Liver (tissue), 9 donors: Measurements from ENCODE around the gene H2BK1. TPM values are rescaled to one million over a fixed set of nuclear protein-coding genes. Genes with fewer than 3 reads are reported as not detected.

ENCODE experiments used
- DNase-seq: peaks from one replicate; pipeline ENCODE4 v3.0.0-alpha.2; 2017; ENCODE audit warnings: low spot score
- H3K27ac ChIP-seq, 2 donors: one replicate each; pipeline ENCODE4 v1.7.0; 2013; ENCODE audit warnings: inconsistent platforms in 2 of 2, low read length in 2 of 2, control low read depth in 1 of 2, low read depth in 1 of 2, mild to moderate bottlenecking in 1 of 2
- H3K27me3 ChIP-seq, 4 donors: one replicate each; pipeline versions ENCODE4 v1.6.1 to v1.7.0; 2013; ENCODE audit warnings: low read length in 3 of 4, inconsistent platforms in 1 of 4, mild to moderate bottlenecking in 1 of 4, moderate library complexity in 1 of 4; ENCODE audit not compliant: control insufficient read depth in 4 of 4, insufficient read depth in 4 of 4
- H3K36me3 ChIP-seq, 4 donors: one replicate each; pipeline versions ENCODE4 v1.6.1 to v1.7.0; 2013; ENCODE audit warnings: low read length in 3 of 4, mild to moderate bottlenecking in 3 of 4, low read depth in 1 of 4, moderate library complexity in 1 of 4; ENCODE audit not compliant: control insufficient read depth in 4 of 4, insufficient read depth in 3 of 4
- H3K4me1 ChIP-seq, 4 donors: one replicate each; pipeline versions ENCODE4 v1.6.1 to v1.7.0; 2013; ENCODE audit warnings: low read length in 3 of 4, mild to moderate bottlenecking in 3 of 4, moderate library complexity in 1 of 4; ENCODE audit not compliant: control insufficient read depth in 4 of 4, insufficient read depth in 4 of 4
- H3K4me3 ChIP-seq, 3 donors: one replicate each; pipeline versions ENCODE4 v1.6.1 to v1.7.0; 2013; ENCODE audit warnings: low read length in 3 of 3, control low read depth in 1 of 3, low read depth in 1 of 3, mild to moderate bottlenecking in 1 of 3
- H3K9ac ChIP-seq, 2 donors: one replicate each; pipeline ENCODE4 v1.7.0; 2013; ENCODE audit warnings: low read length in 2 of 2, mild to moderate bottlenecking in 2 of 2, moderate library complexity in 2 of 2, control low read depth in 1 of 2, low read depth in 1 of 2
- H3K9me3 ChIP-seq, 4 donors: one replicate each; pipeline versions ENCODE4 v1.6.1 to v1.7.0; 2013; ENCODE audit warnings: low read length in 3 of 4; ENCODE audit not compliant: control insufficient read depth in 4 of 4
- CTCF ChIP-seq: fragments of 150-350 bp; IDR thresholded peaks from 2 replicates; pipeline ENCODE4 v1.5.1; 2017; ENCODE audit warnings: improper control_type of control experiment, low read depth, low read length; ENCODE audit not compliant: missing input control
- EGR1 ChIP-seq, 2 donors: IDR thresholded peaks; 2 replicates each; pipeline ENCODE4 v1.6.1; 2016 to 2018; ENCODE audit warnings: antibody characterized with exemption in 2 of 2, low read depth in 2 of 2
- HNF4A ChIP-seq, 2 donors: conservative IDR thresholded peaks; 2 replicates each; pipeline ENCODE4 v1.6.1; 2016; ENCODE audit warnings: antibody characterized with exemption in 2 of 2, mild to moderate bottlenecking in 2 of 2
- HNF4G ChIP-seq: IDR thresholded peaks from 2 replicates; pipeline ENCODE4 v1.6.1; 2016; ENCODE audit warnings: antibody characterized with exemption
- JUND ChIP-seq, 2 donors: IDR thresholded peaks; 2 replicates each; pipeline ENCODE4 v1.6.1; 2016; ENCODE audit warnings: antibody characterized with exemption in 2 of 2
- NR2F2 ChIP-seq: IDR thresholded peaks from 2 replicates; pipeline ENCODE4 v1.6.1; 2016; ENCODE audit warnings: antibody characterized with exemption
- RAD21 ChIP-seq, 2 donors: IDR thresholded peaks; 2 replicates each; pipeline ENCODE4 v1.6.1; 2016; ENCODE audit warnings: antibody characterized with exemption in 2 of 2, mild to moderate bottlenecking in 2 of 2
- REST ChIP-seq: IDR thresholded peaks from 2 replicates; pipeline ENCODE4 v1.6.1; 2016; ENCODE audit warnings: antibody characterized with exemption, mild to moderate bottlenecking
- TAF1 ChIP-seq: conservative IDR thresholded peaks from 2 replicates; pipeline ENCODE4 v1.6.1; 2016; ENCODE audit warnings: antibody characterized with exemption, mild to moderate bottlenecking
- WGBS: extraction: QIAGEN DNeasy Blood & Tissue Kit; methylation state at CpG from one replicate; pipeline ENCODE4 v1.1.7; 2013; 5-methylcytosine and 5-hydroxymethylcytosine counted together
- polyA plus RNA-seq, 2 donors: library from polyadenylated mRNA; stranded (reverse) in 1 of 2; unstranded in 1 of 2; fragments of 200-250 nt in 1 of 2; fragments of >200 nt in 1 of 2; fragmentation: Nextera tagmentation in 1 of 2; extraction: Ambion mirVana in 1 of 2; gene quantifications; one replicate each; pipeline versions ENCODE4 v1.2.1 to v1.2.3, GENCODE V29; 2013 to 2015
- total RNA-seq, 2 donors: library from RNA; depleted of rRNA; stranded (reverse); fragments of >200 nt; gene quantifications; one replicate each; pipeline ENCODE4 v1.2.3, GENCODE V29; 2014
- donor health status: healthy.
- donor health status: healthy.
- donor health status: healthy.
- donor health status: healthy.
- donor health status: healthy.

H2BK1 gene
- total and polyA plus RNA-seq, 4 donors: not detected

DNA sequence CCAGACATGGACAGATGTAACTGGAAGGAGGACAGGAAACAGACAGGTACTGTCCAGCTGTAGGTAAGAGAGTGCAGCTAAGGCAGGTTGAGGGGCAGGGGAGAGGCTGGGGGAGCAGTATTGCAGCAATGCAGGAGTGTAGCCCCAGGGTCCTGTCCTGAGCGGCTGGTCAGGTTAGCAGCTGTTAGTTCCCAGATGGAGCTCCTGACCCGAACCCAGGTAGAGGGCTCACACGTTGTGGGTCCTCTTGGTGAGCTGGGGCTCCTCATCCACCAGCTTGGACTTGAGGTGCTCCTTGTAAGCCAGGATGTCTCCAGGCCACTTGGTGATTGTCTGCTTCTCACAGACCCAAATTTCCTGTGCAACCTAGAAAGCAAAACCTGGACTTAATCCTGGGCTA lies 3.5 kb upstream of the H2BK1 start:
- Histone ChIP-seq H3K27me3 (no peaks in the 10 kb centered on the region), H3K4me3 (no peak overlapping the region), H3K9me3 (no peaks in the 10 kb centered on the region), H3K9ac (no peak overlapping the region), H3K27ac (no peak overlapping the region), H3K36me3 (peaks cover 31 to 61% (median 39%) of the 10 kb centered on the region in 4 donors), H3K4me1 (no peaks in the 10 kb centered on the region)
- 88% methylated on average over 3 of the region's 3 CpGs for WGBS
- TF ChIP-seq CTCF (no peak), TAF1 (no peak), EGR1 (IDR thresholded peaks at IDR 0.05; ENCODE audit: low read depth in 2 of 2) (no peak), REST (no peak), HNF4G (no peak)
- no peak for DNase-seq

DNA sequence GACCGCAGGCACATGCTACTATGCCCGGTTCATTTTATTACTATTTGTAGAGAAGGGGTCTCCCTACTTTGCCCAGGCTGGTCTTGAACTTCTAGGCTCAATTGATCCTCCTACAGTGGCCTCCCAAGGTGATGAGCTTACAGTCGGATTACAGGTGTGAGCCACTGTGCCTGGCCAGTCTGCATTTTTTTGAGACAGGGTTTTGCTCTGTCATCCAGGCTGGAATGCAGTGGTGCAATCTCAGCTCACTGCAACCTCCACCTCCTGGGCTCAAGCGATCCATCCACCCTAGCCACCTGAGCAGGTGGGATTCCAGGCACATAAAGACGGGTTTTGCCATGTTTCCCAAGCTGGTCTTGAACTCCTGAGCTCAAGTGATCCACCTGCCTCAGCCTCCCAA lies 2.3 kb upstream of the H2BK1 start:
- H3K27me3 ChIP-seq: no peaks in the 10 kb centered on the region
- H3K9ac ChIP-seq: no peak overlapping the region
- no peak overlapping the region for H3K27ac ChIP-seq
- TF ChIP-seq JUND (IDR thresholded peaks at IDR 0.05): no peak
- no peak overlapping the region for H3K4me3 ChIP-seq
- H3K36me3 ChIP-seq: peaks cover 21 to 49% (median 29%) of the 10 kb centered on the region in 4 donors
- H3K9me3 ChIP-seq: no peaks in the 10 kb centered on the region
- WGBS: 91% methylated on average over 5 of the region's 5 CpGs
- H3K4me1 ChIP-seq: no peaks in the 10 kb centered on the region
- no peak for DNase-seq

DNA sequence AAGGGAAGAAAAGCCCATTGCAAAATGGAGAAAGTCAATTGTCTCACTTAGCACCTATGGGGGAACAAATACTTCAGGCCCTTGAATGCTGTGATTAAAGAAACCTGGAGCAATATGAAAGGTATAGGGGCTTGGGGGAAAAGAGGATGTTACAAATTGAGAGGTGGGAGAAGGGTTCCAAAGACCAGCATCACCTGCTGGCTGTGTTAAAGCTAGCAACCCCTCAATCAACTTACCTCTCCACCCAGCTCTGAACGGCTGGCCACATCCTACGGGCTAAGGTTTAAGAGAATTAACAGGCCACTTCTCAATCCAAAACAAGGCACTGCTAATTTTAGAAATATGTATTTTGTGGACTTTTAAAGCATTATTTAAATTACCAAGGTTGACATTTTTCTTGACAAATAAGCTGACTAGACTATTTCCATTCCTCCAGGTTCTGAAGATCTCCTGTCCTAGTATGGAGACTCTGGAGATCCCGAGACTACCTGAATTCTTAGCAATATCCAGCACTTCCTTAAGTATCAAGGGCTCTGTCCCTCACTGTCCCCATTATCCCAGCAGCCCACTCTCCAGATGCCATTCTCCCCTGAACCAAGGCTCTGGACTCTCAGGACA lies 976 bp upstream of the H2BK1 start:
- H3K9ac ChIP-seq: no peak overlapping the region
- peaks cover 0 to 4% (median 0%) of the 10 kb centered on the region in 4 donors for H3K27me3 ChIP-seq
- H3K4me1 ChIP-seq: no peaks in the 10 kb centered on the region
- H3K27ac ChIP-seq: no peak overlapping the region
- TF ChIP-seq RAD21 (IDR thresholded peaks at IDR 0.05): no peak
- no peak for TF ChIP-seq HNF4G
- no peak for TF ChIP-seq NR2F2
- no peak for TF ChIP-seq HNF4A (conservative IDR thresholded peaks at IDR 0.05)
- TF ChIP-seq CTCF: no peak
- no peak for TF ChIP-seq JUND (IDR thresholded peaks at IDR 0.05)
- no peaks in the 10 kb centered on the region for H3K9me3 ChIP-seq
- no peak for DNase-seq
- H3K36me3 ChIP-seq: peaks cover 17 to 36% (median 24%) of the 10 kb centered on the region in 4 donors
- WGBS: 87% methylated on average over 3 of the region's 3 CpGs
- no peak overlapping the region for H3K4me3 ChIP-seq
